Measurements from ENCODE around the gene MAML2. TPM values are rescaled to one million over a fixed set of nuclear protein-coding genes. Genes with fewer than 3 reads are reported as not detected.

Gene MAML2
- total and polyA plus RNA-seq, 2 of the 13 experiments (the other 11 are each of a cell fraction or from before 2014, with no cell fraction given) = 2.3 to 25.9 TPM

GRCh38 chr11:96098511-96099241 is 244.3 kb downstream of the MAML2 start:
- H3K9ac ChIP-seq (ENCODE audit: insufficient read depth, low read depth, low read length) = peak overlapping the region; percentile 75
- H3K79me2 ChIP-seq (ENCODE audit: insufficient read depth, low read length) = peaks cover 10% of the 10 kb centered on the region
- ATAC-seq (peak; percentile 86), DNase-seq (ENCODE audit: low spot score) (peak; percentile 95), FAIRE-seq (peak; percentile 84)
- H3K27me3 ChIP-seq (ENCODE audit: control insufficient read depth in 1 of 2, insufficient read depth in 2 of 2, low read length in 2 of 2) = no peaks in the 10 kb centered on the region
- H3K4me1 ChIP-seq (ENCODE audit: insufficient read depth, low read length) = peaks cover 82% of the 10 kb centered on the region
- peak overlapping the region; percentile 92 for H3K27ac ChIP-seq (ENCODE audit: extremely low read length, insufficient read depth, low read length)
- in situ Hi-C loops (cut with HindIII; ENCODE audit: extremely low pct_ligation_motif_present, low pct_unique_long_range_greater_than_20kb) (no loop called here), intact Hi-C loops (cut with micrococcal nuclease; ENCODE audit: unreplicated experiment) (loop anchor here (1.0 to 10.0 kb wide), 3 partner anchors 86 to 244 kb away; partner anchors contain the start of gene MAML2)
- H3K9me3 ChIP-seq (ENCODE audit: low read length) = no peaks in the 10 kb centered on the region
- no peaks in the 10 kb centered on the region for H4K20me1 ChIP-seq (ENCODE audit: insufficient read depth, low read length)
- H3K36me3 ChIP-seq (replicated peaks in 1 of 2; ENCODE audit: control insufficient read depth in 1 of 2, insufficient read depth in 2 of 2, low read length in 2 of 2) = no peaks in the 10 kb centered on the region
- WGBS (ENCODE audit: low lambda C conversion rate) = 2% methylated on average over 7 of the region's 7 CpGs
- TSS peak; percentile 74 for BruUV-seq (replicated peaks)
- H3K4me3 ChIP-seq (replicated peaks in 1 of 3; ENCODE audit: insufficient read depth in 1 of 3, low read depth in 2 of 3, low read length in 3 of 3) = peak overlapping the region in 2 of 3 experiments; percentile 12 to 52; a peak in 3 of 6 replicates
- POLR2A ChIA-PET = interaction anchor here (0.8 to 1.5 kb wide), 8 partner anchors 8 to 234 kb away, joined by 3 to 5 read pairs (median 4); no protein-coding TSS in a partner anchor
- peak overlapping the region; percentile 79 for H3K4me2 ChIP-seq (ENCODE audit: low read depth, low read length)
- CTCF ChIA-PET (ENCODE audit: low intra/inter-chr PET ratio, low total read pairs) = no interaction called here
- H2AFZ ChIP-seq (ENCODE audit: low read length) = no peak overlapping the region
- TF ChIP-seq SALL1 (CRISPR knock-in tag; IDR thresholded peaks at IDR 0.05) = peak; percentile 49
- TF ChIP-seq TBX2 (CRISPR knock-in tag; IDR thresholded peaks at IDR 0.05; ENCODE audit: borderline replicate concordance) = peak; percentile 81
- TF ChIP-seq PHF8 (CRISPR knock-in tag; IDR thresholded peaks at IDR 0.05) = peak; percentile 27; the same call in 1 of the 2 replicates
- TF ChIP-seq ZNF441 (CRISPR knock-in tag; IDR thresholded peaks at IDR 0.05; ENCODE audit: borderline replicate concordance) = peak; percentile 37; the same call in 1 of the 2 replicates
- peak; percentile 52; the same call in 1 of the 2 replicates for TF ChIP-seq KMT2B (CRISPR knock-in tag; IDR thresholded peaks at IDR 0.05)
- peak; percentile 91 for TF ChIP-seq FOXJ3 (CRISPR knock-in tag; IDR thresholded peaks at IDR 0.05; ENCODE audit: borderline replicate concordance)
- TF ChIP-seq YEATS2 (CRISPR knock-in tag; IDR thresholded peaks at IDR 0.05; ENCODE audit: borderline replicate concordance) = peak; percentile 22; the same call in 1 of the 2 replicates
- peak; percentile 21; the same call in 1 of the 2 replicates for TF ChIP-seq ZNF629 (CRISPR knock-in tag; conservative IDR thresholded peaks at IDR 0.05)
- TF ChIP-seq ZNF276 (CRISPR knock-in tag; IDR thresholded peaks at IDR 0.05; ENCODE audit: low read depth) = no peak
- TF ChIP-seq DPF2 (CRISPR knock-in tag; IDR thresholded peaks at IDR 0.05; ENCODE audit: borderline replicate concordance, low read depth) = 0 out of 2 replicates have a peak, but pooled peaks have one; percentile 42
- TF ChIP-seq REL (CRISPR knock-in tag; conservative IDR thresholded peaks at IDR 0.05) = no peak
- TF ChIP-seq SIX4 (CRISPR knock-in tag; IDR thresholded peaks at IDR 0.05) = peak; percentile 42; the same call in 1 of the 2 replicates
- no peak for TF ChIP-seq ZNF614 (CRISPR knock-in tag; IDR thresholded peaks at IDR 0.05; ENCODE audit: borderline replicate concordance)
- no peak for TF ChIP-seq ZNF343 (CRISPR knock-in tag; IDR thresholded peaks at IDR 0.05)
- peak; percentile 98 for TF ChIP-seq ZNF121 (CRISPR knock-in tag; IDR thresholded peaks at IDR 0.05)
- TF ChIP-seq, protein P1, sequence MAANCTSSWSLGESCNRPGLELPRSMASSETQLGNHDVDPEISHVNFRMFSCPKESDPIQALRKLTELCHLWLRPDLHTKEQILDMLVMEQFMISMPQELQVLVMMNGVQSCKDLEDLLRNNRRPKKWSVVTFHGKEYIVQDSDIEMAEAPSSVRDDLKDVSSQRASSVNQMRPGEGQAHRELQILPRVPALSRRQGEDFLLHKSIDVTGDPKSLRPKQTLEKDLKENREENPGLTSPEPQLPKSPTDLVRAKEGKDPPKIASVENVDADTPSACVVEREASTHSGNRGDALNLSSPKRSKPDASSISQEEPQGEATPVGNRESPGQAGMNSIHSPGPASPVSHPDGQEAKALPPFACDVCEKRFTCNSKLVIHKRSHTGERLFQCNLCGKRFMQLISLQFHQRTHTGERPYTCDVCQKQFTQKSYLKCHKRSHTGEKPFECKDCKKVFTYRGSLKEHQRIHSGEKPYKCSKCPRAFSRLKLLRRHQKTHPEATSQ (CRISPR knock-in tag; IDR thresholded peaks at IDR 0.05; ENCODE audit: borderline replicate concordance) = 0 out of 2 replicates have a peak, but pooled peaks have one; percentile 52
- TF ChIP-seq ZNF800 (CRISPR knock-in tag; IDR thresholded peaks at IDR 0.05) = 0 out of 2 replicates have a peak, but pooled peaks have one; percentile 25
- peak; percentile 65 for TF ChIP-seq HDAC1 (CRISPR knock-in tag; IDR thresholded peaks at IDR 0.05)
